DOHH2 (cell line): ENCODE measurements around the gene ORC4.

Experiments used
- CTCF ChIP-seq: fragments of 200-600 bp; sonication (generic); IDR thresholded peaks from one replicate; pipeline ENCODE4 v1.5.1; 2014; ENCODE audit warnings: antibody characterized with exemption, mild to moderate bottlenecking, low read depth, low read length; ENCODE audit not compliant: poor library complexity, severe bottlenecking
- EZH2phosphoT487 ChIP-seq: fragments of 200-600 bp; sonication (generic); IDR thresholded peaks from 2 replicates; pipeline ENCODE4 v1.6.1; 2017; ENCODE audit warnings: borderline replicate concordance, mild to moderate bottlenecking, antibody characterized with exemption, low read length, moderate library complexity, mixed read lengths

DNA sequence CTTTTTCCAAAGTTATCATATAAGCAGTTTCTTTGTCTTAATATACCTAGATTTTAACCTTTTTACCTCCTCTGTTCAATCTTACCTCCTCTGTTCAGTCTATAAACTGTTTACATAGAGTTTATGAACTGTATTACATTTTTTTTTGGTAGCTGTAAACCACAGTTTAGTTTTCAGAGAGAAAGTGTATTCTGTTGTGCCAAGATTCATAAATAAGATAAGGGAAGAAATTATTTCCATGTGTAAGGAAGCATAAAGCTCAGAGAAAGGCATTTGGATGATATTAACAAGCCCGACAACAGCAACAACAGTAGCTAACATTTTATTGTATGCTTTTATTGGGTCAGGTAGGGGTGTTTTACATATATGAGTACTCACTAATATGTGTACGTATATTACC lies 104.5 kb downstream of the ORC4 start:
- no peak for TF ChIP-seq CTCF
- TF ChIP-seq EZH2phosphoT487 = no peak
